GM19328 (cell line): ENCODE data around the gene DSCAM.

Experiments
- ATAC-seq: cut with Tn5 transposase; IDR thresholded peaks from one replicate; pipeline ENCODE4 v1.9.1; 2021; ENCODE audit warnings: mild to moderate bottlenecking, moderate library complexity; ENCODE audit not compliant: unreplicated experiment

DSCAM gene

GRCh38 chr21:40080385-40080784, 766.6 kb downstream of the DSCAM start:
- ATAC-seq = no peak

GRCh38 chr21:40074710-40075109, 772.2 kb downstream of the DSCAM start:
- no peak for ATAC-seq

DNA sequence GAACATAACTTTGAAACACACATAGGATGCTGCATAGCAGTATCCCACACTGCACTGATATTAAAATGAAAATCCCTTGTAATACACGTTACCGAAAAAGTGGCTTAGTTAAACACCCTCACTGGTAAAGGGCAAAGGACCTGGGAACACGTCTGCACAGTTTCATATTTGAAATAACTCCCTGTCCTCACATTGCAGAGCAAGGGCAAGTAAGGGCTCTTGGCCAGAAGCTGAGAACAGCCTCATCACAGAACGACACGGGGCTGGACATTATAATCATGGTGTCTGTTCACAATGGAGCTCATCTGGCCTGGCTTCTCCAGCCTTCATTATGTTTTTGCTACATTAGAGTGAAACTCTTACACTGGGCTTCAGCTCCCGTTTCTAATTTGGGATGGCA, 772.8 kb downstream of the DSCAM start:
- no peak for ATAC-seq

DNA sequence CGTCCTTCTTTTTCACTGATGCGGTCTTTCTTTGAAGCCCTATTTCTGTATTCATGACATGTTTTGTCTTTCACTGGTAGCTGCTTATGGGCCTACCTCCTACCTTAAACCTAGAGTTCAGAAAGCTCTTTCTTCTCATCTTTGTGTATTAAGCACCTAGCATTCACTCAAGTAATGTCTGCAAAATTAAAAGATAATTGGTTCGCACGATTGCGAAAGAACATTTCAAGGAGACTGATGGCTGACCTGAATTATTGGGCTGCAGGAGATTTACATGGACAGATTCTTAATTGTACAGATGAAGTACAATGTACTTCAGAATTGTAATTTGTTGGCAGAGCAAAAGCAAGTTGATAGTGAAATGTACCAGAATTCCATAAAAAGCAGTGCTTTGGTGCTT, 773.3 kb downstream of the DSCAM start:
- no peak for ATAC-seq

- no peak for ATAC-seq
Measured at GRCh38 chr21:40070871-40071270, 776.1 kb downstream of the DSCAM start.

- no peak for ATAC-seq
Measured at GRCh38 chr21:40067751-40068150, 779.2 kb downstream of the DSCAM start.

- no peak for ATAC-seq
Measured at GRCh38 chr21:40066221-40066620, 780.7 kb downstream of the DSCAM start.

DNA sequence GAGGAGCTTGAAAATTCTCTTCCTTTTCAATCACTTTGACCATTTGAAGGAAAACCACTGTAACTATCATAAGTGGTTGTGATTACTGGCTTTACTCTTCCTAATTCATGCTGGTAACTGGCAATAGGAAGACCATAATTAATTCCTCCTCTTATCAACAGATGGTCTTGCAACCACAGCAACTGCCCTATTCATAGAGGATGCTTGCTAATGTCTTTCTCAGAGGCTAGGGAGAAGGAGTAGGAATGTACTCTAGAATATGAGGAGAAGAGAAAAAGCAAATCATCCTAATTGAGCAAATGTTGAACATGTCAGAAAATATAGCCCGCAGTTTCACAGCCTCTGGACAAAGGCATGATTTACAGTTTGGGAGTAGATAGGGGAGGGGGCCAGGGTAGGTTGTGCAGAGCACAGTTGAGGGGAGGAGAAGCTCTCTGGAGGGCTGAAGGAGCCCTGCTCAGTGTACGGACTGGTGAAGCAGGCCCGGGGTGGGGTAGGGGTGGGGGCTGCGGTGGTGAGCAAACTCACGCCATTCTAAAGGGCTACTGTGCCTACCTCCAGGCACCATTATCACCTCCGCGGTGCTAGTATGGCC, 786.8 kb downstream of the DSCAM start:
- no peak for ATAC-seq

DNA sequence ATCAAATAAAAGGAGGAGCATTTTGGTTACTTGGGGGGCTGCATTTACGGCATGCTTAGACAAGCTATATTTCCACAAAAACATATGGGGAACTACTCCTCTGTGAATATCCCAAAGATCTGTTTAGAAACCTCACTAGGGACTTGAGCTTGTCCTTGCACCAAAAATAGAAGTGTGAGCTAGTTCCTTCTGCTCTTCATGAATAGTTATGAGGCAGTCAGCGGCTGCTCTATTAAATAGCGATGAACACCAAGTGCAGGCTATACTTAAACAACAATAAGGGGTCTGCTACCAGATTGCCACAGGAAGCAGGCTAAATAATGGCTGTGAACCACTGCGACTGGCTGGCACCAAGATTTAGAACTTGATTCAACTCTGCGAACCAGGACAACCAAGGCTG, 789.6 kb downstream of the DSCAM start:
- ATAC-seq = no peak

DNA sequence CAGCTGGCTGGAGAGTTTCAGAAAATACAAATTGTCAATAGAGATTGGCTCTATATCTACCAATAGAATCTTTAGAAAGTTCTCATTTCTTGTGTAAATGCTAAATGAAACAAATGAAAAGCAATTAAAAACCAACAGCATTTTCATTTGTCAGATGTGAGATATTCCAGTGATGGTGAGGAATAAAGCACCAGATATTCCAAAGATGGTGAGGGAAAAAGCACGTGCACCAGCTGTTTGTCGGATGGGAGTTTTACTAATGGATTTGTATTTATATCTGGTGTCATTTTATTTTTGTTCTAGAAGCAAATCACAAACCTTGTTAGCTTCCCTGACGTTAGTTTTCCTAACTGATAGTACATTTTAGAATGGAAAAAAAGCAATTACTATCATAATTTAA, 790.9 kb downstream of the DSCAM start:
- no peak for ATAC-seq

DNA sequence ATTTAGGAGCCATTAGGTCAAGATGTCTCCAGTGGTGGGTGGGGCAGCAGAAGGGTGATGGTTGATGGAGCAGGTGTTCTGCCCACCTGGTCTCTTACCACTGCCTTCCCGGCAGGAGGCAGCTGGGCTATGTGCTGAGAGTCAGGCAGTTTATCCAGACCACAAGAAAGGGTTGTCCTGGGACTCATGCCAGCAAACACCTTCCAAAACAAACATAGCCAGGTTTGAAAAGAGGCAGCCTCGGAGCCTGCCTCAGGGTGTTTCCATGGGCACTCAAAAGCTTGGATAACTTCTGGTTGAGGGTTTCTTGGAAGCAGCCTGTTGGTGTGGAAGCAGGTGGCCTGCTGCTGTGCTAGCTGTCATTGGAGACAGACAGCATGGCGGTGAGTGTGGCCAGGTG, 792.6 kb downstream of the DSCAM start:
- no peak for ATAC-seq

GRCh38 chr21:40053007-40053406, 794.0 kb downstream of the DSCAM start:
- ATAC-seq = no peak

DNA sequence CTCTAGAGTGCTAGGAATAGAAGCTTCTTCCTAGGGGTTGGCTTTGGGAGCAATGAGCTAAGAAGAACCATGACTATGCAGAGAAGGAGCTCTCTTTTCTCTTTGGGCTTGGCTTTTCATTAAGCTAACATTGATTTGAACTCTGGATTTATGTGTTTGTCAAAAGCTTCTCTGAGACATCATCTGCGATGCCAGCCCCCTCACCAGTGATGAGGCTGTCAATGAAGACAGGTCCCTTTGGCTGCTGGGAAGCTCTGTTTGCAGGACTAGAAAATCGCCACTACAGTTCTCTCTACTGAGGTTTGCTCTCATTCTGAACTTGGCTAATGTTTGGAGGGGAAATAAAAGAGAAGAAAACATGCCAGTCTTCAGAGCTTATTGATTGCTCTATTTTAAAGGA, 794.7 kb downstream of the DSCAM start:
- ATAC-seq = no peak

DNA sequence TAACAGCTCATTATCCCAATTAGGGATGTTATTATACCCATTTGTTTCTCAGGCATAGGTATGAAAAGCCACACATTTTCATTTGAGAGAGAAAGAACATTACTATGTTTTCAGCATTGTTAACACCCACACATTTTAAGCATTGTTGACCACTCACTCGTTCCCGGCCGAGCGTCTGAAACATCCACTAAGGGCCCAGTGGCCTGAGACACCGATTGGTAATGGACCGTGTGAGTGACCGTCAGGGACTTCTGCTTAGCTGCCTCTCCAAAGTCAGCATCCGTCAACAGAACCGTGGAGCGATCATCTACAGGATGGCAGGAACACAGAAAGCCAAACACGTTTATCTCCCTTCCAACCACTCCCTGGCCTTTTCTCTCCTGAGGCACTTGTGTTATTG, 795.2 kb downstream of the DSCAM start:
- no peak for ATAC-seq

GRCh38 chr21:40049931-40050290, 797.0 kb downstream of the DSCAM start:
- ATAC-seq = no peak

DNA sequence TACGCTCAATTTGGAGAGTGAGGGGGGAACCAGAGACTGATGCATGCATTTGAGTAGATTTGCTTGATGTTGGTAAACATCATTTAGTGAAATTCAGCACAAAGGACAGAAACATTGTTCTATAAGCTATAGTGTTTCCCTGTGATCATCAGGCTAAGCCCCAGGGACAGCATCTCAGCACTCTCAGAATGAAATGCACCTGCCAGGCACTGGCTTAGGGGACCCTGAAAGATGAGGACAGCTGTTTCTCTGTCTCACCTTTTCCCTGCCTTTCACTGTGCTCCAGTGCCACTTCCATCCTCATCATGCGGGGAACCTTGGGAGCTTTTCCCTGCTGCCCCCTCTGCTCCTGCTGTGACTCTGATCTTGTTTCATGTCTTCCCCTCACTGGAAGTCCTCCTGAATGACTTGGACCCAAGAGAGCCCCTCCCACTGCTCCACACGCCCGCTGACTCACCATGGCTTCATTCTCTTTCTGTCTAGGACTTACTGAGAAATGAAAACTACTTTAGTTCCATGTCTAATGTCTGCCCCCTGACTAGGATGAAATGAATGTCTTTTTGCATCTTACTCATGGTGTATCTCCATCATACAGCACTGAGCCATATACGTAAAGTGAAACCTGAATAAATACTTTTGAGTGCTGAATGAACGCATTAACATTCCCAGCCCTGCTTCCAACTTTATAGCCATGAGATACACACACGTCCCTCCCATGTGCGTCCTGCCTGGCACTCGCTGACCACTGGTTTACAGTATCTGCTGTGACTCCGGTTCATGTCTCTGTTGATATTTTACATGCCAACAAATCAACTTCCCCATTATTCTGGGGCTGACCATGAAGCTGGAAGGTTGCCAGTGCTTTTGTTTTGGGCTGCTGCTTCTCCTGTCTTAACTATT, 797.7 kb downstream of the DSCAM start:
- ATAC-seq = no peak

DNA sequence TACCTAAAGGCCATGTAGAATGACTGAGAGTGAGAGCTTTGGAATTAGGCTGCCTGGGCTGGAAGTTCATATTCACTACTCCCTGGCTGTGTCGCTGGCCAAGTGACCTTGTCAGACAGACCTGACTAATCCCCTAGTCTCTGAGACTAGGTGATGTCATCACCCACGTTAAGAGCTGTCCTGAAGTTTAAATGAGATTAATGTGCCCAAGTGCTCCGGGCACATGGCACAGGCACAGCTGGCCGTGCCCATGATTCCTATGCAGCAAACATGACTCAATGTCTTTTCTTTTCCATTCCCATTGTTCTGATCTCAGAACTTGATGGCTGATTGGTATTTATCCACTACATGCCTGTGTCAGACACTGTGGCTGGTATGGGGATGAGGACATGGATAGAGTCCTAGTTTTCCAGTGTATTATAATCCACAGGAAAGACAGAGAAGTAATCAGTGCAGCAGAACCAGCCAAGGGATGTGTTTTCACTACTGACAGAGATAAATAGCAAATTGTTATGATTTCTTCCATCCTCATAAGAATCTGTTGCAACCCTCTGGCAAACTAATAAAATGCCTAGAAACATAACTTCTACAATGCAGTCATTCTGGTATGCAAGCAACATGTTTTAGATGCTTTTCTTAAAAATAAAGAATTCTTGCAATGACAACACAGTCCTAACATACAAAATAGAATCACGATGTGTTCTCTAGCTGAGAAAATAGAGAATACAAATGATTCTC, 798.8 kb downstream of the DSCAM start:
- no peak for ATAC-seq

GRCh38 chr21:40047211-40047610, 799.7 kb downstream of the DSCAM start:
- no peak for ATAC-seq

- ATAC-seq = no peak
Measured at GRCh38 chr21:40043866-40044265, 803.1 kb downstream of the DSCAM start.

DNA sequence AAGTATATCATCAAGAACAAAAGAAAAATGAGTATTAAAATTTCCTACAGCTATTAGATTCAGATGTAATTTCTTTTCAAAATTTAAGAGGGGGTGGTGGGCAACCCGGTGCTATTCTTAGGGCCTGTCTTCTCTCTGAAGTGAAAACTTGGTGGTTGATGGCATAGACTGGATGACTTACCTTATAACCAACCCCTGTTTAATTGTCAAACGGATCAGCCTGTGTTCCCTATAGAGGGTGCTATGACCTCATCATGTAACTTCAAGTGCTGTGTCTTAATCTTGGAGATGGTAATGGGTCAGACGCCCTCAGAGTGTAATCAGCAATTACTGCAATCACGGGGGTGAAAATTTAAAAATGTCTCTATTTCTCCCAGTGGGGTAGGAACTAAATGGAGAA, 803.5 kb downstream of the DSCAM start:
- ATAC-seq = no peak

- no peak for ATAC-seq
Measured at GRCh38 chr21:40041446-40041845, 805.5 kb downstream of the DSCAM start.
